SK-N-SH (cell line): ENCODE measurements around the gene SORBS1. TPM values are rescaled to one million over a fixed set of nuclear protein-coding genes. Genes with fewer than 3 reads are reported as not detected.
A peak's percentile ranks its signal among the peaks of the same experiment; 100 is the strongest.

ENCODE experiments used
- CTCF ChIA-PET: fragments of 300-600, 350-600 bp; formaldehyde crosslinking; extraction: SDS; loops from one replicate; lab custom pipeline; 2021; lab: Yijun Ruan, JAX
- POLR2A ChIA-PET: fragments of 350-600 bp; sonication (Branson Sonifier 250); formaldehyde crosslinking; extraction: SDS; loops from one replicate; lab custom pipeline; 2020; ENCODE audit warnings: antibody characterized with exemption, inconsistent platforms; lab: Yijun Ruan, JAX
- DNase-seq: peaks from one replicate; pipeline ENCODE4 v3.0.0; 2012
- H2AFZ ChIP-seq: fragments of 200-600 bp; sonication (generic); 2 replicates; pipeline ENCODE4 v1.8.1; 2016; ENCODE audit warnings: antibody characterized with exemption, mild to moderate bottlenecking, low read depth
- H3F3A ChIP-seq: fragments of 200-600 bp; sonication (generic); replicated peaks from 2 replicates; pipeline ENCODE3; 2016; ENCODE audit warnings: antibody characterized with exemption, mild to moderate bottlenecking; ENCODE audit not compliant: insufficient read depth
- H3K27ac ChIP-seq, 2 experiments: fragments of 200-500 bp in 1 of 2; fragments of 200-600 bp in 1 of 2; sonication (Bioruptor generic) in 1 of 2; sonication (generic), shearing (Covaris generic) in 1 of 2; 2 replicates each; pipeline versions ENCODE4 v1.5.1 to v1.6.1; 2014 to 2016; ENCODE audit warnings: low read depth in 2 of 2, inconsistent platforms in 1 of 2, low read length in 1 of 2, mild to moderate bottlenecking in 1 of 2, mixed read lengths in 1 of 2
- H3K27me3 ChIP-seq: fragments of 200-600 bp; sonication (generic), shearing (Covaris generic); 2 replicates; pipeline ENCODE4 v1.6.1; 2016; ENCODE audit warnings: mixed run types; ENCODE audit not compliant: insufficient read depth
- H3K36me3 ChIP-seq, 2 experiments: fragments of 200-500 bp in 1 of 2; fragments of 200-600 bp in 1 of 2; sonication (Bioruptor generic) in 1 of 2; sonication (generic) in 1 of 2; replicated peaks in 1 of 2; 2 replicates each; pipeline versions ENCODE3 to v1.5.1; 2014 to 2016; ENCODE audit warnings: low read length in 1 of 2, mild to moderate bottlenecking in 1 of 2; ENCODE audit not compliant: insufficient read depth in 2 of 2, control insufficient read depth in 1 of 2
- H3K4me1 ChIP-seq, 2 experiments: fragments of 200-500 bp in 1 of 2; fragments of 200-600 bp in 1 of 2; sonication (Bioruptor generic) in 1 of 2; sonication (generic), shearing (Covaris generic) in 1 of 2; 2 replicates each; pipeline versions ENCODE4 v1.5.1 to v1.6.1; 2014 to 2016; ENCODE audit warnings: low read depth in 1 of 2, low read length in 1 of 2, mixed run types in 1 of 2; ENCODE audit not compliant: insufficient read depth in 2 of 2, control insufficient read depth in 1 of 2
- H3K4me2 ChIP-seq: fragments of 200-600 bp; sonication (generic), shearing (Covaris generic); 2 replicates; pipeline ENCODE4 v1.6.1; 2017; ENCODE audit warnings: mixed run types
- H3K4me3 ChIP-seq, 2 experiments: fragments of 200-500 bp in 1 of 2; fragments of 200-600 bp in 1 of 2; sonication (Bioruptor generic) in 1 of 2; sonication (generic), shearing (Covaris generic) in 1 of 2; 2 replicates each; pipeline versions ENCODE4 v1.5.1 to v1.8.1; 2014 to 2016; ENCODE audit warnings: low read depth in 2 of 2, inconsistent platforms in 1 of 2, low read length in 1 of 2, mild to moderate bottlenecking in 1 of 2, mixed read lengths in 1 of 2, moderate library complexity in 1 of 2
- H3K79me2 ChIP-seq: fragments of 200-600 bp; sonication (generic); 2 replicates; pipeline ENCODE4 v1.8.1; 2017; ENCODE audit warnings: mild to moderate bottlenecking; ENCODE audit not compliant: insufficient read depth
- H3K9ac ChIP-seq: fragments of 200-600 bp; sonication (generic); 2 replicates; pipeline ENCODE4 v1.6.1; 2017; ENCODE audit warnings: mixed run types
- H3K9me2 ChIP-seq: fragments of 200-600 bp; sonication (generic); 2 replicates; pipeline ENCODE4 v1.6.1; 2017; ENCODE audit warnings: mixed run types
- H3K9me3 ChIP-seq: fragments of 200-600 bp; sonication (generic); 2 replicates; pipeline ENCODE4 v1.6.1; 2017; ENCODE audit warnings: mixed run types, mild to moderate bottlenecking, moderate library complexity
- H4K20me1 ChIP-seq: fragments of 200-600 bp; sonication (generic); 2 replicates; pipeline ENCODE4 v1.6.1; 2017; ENCODE audit warnings: mild to moderate bottlenecking, mixed run types; ENCODE audit not compliant: insufficient read depth
- CHD2 ChIP-seq: fragments of 150-350 bp; IDR thresholded peaks from 2 replicates; pipeline ENCODE4 v1.6.1; 2018; ENCODE audit warnings: low read length; ENCODE audit not compliant: partially characterized antibody
- ELF1 ChIP-seq: IDR thresholded peaks from 2 replicates; pipeline ENCODE4 v1.4.0; 2012
- EZH2phosphoT487 ChIP-seq: fragments of 200-600 bp; sonication (generic); IDR thresholded peaks from 2 replicates; pipeline ENCODE4 v1.6.1; 2017; ENCODE audit warnings: low read depth, mixed run types, mild to moderate bottlenecking, antibody characterized with exemption, moderate library complexity, borderline replicate concordance
- GATA2 ChIP-seq: sonication (generic); formaldehyde crosslinking; IDR thresholded peaks from 2 replicates; pipeline ENCODE4 v1.5.0; 2020; ENCODE audit warnings: mild to moderate bottlenecking, missing genetic modification reagents
- NFIC ChIP-seq: IDR thresholded peaks from 2 replicates; pipeline ENCODE4 v1.4.0; 2012; ENCODE audit warnings: borderline replicate concordance
- RAD21 ChIP-seq: IDR thresholded peaks from 2 replicates; pipeline ENCODE4 v1.6.1; 2012; ENCODE audit warnings: mild to moderate bottlenecking, low read length
- RCOR1 ChIP-seq: fragments of 150-350 bp; IDR thresholded peaks from 2 replicates; pipeline ENCODE4 v1.6.1; 2017; ENCODE audit warnings: antibody characterized with exemption, low read length
- RFX5 ChIP-seq: IDR thresholded peaks from 2 replicates; pipeline ENCODE4 v1.6.1; 2012; ENCODE audit warnings: mild to moderate bottlenecking, improper control_type of control experiment, low read length
- RXRA ChIP-seq: IDR thresholded peaks from 2 replicates; pipeline ENCODE4 v1.4.0; 2012; ENCODE audit warnings: low read depth, mild to moderate bottlenecking, borderline replicate concordance
- TAF1 ChIP-seq: IDR thresholded peaks from 2 replicates; pipeline ENCODE4 v1.6.1; 2012; ENCODE audit warnings: low read depth, mild to moderate bottlenecking, low read length, moderate library complexity, borderline replicate concordance
- YY1 ChIP-seq: IDR thresholded peaks from 2 replicates; pipeline ENCODE4 v1.4.0; 2012; ENCODE audit warnings: low read depth, mild to moderate bottlenecking
- WGBS: methylation state at CpG from one replicate; pipeline ENCODE4 v1.1.6; 2017; ENCODE audit warnings: low lambda C conversion rate; 5-methylcytosine and 5-hydroxymethylcytosine counted together
- polyA plus RNA-seq, 3 experiments: library from polyadenylated mRNA; depleted of rRNA; stranded (reverse); fragments of >200 nt; gene quantifications; 2 replicates each; pipeline ENCODE4 v1.2.3, GENCODE V29; 2012
- TF ChIP-seq, protein P1 (sequence below): IDR thresholded peaks from 2 replicates; pipeline ENCODE4 v1.4.0; 2012; ENCODE audit warnings: low read depth, borderline replicate concordance
- TF ChIP-seq, protein P2 (sequence below): IDR thresholded peaks from 2 replicates; pipeline ENCODE4 v1.4.0; 2012; ENCODE audit warnings: low read depth, borderline replicate concordance

Gene SORBS1
- polyA plus RNA-seq, 1 of the 3 experiments (the other 2 are of a cell fraction), result 0.36 TPM

DNA sequence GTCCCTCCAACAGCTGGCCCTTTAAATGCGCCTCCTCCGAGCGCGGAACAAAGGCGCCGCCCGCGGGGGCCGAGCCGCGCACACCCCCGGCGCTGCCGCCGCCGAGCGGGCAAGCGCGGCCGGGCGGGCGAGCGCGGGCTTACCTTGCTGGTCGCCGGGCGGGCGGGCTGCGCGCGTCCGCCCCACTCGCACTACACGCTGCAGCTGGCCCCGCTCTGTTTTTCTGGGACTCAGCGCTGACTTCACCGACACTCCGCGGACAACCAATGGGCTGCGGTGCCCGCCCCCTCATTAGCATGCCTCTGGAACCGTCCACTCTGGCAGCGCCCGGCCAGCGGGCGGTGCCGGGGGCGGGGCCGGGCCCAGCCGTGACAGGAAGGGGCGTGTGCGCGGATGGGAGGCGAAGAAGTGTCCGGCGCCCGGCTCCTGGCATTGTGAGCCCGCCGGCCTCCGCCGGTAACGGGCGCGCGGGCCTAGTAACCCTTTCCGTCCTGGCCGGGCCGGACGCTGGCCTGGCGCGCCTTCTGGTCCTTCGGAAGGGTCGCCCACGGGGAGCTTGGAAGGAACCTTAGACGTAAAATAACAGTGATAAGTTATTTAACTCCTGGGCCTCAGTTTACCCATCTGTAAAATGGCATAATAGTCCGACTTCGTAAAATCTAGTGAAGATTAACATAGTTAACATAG, at the start of gene SORBS1 (continued):
- TF ChIP-seq, protein P1, sequence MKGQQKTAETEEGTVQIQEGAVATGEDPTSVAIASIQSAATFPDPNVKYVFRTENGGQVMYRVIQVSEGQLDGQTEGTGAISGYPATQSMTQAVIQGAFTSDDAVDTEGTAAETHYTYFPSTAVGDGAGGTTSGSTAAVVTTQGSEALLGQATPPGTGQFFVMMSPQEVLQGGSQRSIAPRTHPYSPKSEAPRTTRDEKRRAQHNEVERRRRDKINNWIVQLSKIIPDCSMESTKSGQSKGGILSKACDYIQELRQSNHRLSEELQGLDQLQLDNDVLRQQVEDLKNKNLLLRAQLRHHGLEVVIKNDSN, result no peak
- TF ChIP-seq RAD21 (no peak), GATA2 (CRISPR knock-in tag) (no peak), CHD2 (no peak), ELF1 (no peak), TAF1 (no peak), RFX5 (0 out of 2 replicates have a peak, but pooled peaks have one; percentile 9), YY1 (0 out of 2 replicates have a peak, but pooled peaks have one; percentile 9)
- TF ChIP-seq, protein P2, sequence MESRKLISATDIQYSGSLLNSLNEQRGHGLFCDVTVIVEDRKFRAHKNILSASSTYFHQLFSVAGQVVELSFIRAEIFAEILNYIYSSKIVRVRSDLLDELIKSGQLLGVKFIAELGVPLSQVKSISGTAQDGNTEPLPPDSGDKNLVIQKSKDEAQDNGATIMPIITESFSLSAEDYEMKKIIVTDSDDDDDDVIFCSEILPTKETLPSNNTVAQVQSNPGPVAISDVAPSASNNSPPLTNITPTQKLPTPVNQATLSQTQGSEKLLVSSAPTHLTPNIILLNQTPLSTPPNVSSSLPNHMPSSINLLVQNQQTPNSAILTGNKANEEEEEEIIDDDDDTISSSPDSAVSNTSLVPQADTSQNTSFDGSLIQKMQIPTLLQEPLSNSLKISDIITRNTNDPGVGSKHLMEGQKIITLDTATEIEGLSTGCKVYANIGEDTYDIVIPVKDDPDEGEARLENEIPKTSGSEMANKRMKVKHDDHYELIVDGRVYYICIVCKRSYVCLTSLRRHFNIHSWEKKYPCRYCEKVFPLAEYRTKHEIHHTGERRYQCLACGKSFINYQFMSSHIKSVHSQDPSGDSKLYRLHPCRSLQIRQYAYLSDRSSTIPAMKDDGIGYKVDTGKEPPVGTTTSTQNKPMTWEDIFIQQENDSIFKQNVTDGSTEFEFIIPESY, result no peak

DNA sequence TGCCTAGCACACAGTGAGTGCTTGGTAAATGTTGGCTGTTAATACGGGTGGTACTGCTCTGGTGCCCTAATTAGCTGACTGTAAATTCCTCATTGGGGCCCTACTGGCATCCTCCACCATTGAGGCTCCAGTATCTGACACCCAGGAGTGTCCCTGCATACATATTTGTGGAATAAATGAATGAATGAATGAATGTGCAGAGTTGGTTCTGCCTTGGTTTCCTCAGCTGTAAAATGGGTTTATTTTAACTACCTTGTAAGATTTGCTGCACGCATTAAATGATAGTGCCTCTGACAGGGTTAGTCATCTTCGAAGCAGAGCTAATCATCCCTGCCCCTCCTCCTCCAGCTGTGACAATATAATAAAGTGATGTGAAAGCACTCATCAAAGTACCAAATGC, 49.6 kb upstream of the SORBS1 start:
- TF ChIP-seq RCOR1 (no peak), RFX5 (no peak), EZH2phosphoT487 (no peak), RXRA (no peak), NFIC (no peak)
- CTCF ChIA-PET, result interaction anchor here (1.0 to 3.5 kb wide), 5 partner anchors 9 to 247 kb away, joined by 3 to 18 read pairs (median 4); no protein-coding TSS in a partner anchor
- no peaks in the 10 kb centered on the region for H3K9me3 ChIP-seq
- no peaks in the 10 kb centered on the region for H3K79me2 ChIP-seq
- H2AFZ ChIP-seq, result no peak overlapping the region
- WGBS, result 97% methylated on average over 3 of the region's 3 CpGs
- POLR2A ChIA-PET, result no interaction called here
- H3K27me3 ChIP-seq, result no peaks in the 10 kb centered on the region
- no peaks in the 10 kb centered on the region for H3F3A ChIP-seq
- H3K4me3 ChIP-seq, result no peak overlapping the region
- peaks cover 61 to 82% of the 10 kb centered on the region in 2 experiments for H3K36me3 ChIP-seq
- no peaks in the 10 kb centered on the region for H3K4me1 ChIP-seq
- no peak overlapping the region for H3K9ac ChIP-seq
- DNase-seq, result no peak
- no peaks in the 10 kb centered on the region for H4K20me1 ChIP-seq
- H3K9me2 ChIP-seq, result no peaks in the 10 kb centered on the region
- no peak overlapping the region for H3K27ac ChIP-seq
- no peak overlapping the region for H3K4me2 ChIP-seq
